Ureter (tissue), 1 donor: ENCODE results near the gene CCNH. TPM values are rescaled to one million over a fixed set of nuclear protein-coding genes. Genes with fewer than 3 reads are reported as not detected.

Source experiments
- DNase-seq: peaks from one replicate; pipeline ENCODE4 v3.0.0-alpha.2; 2020; ENCODE audit warnings: low spot score
- total RNA-seq: library from RNA; stranded (reverse); gene quantifications from one replicate; pipeline ENCODE4 v1.2.4, GENCODE V29; 2023
- donor health status: DM: yes; HTN: yes; CAD: no.

The CCNH gene
- total RNA-seq, 1 donor from 2014 or later, result 68.6 TPM

DNA sequence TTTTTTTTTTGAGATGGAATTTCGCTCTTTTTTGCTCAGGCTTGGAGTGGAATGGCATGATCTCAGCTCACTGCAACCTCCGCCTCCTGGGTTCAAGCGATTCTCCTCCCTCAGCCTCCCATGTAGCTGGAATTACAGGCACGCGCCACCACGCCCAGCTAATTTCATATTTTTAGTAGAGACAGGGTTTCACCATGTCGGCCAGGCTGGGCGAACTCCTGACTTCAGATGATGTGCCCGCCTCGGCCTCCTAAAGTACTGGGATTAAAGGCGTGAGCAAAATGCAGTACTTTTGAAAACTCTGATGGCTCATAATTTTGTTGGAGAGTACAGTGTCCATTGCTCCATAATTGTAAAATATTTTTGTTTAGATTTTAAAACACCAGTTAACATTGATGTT is 52.6 kb downstream of the CCNH start:
- DNase-seq, result no peak

DNA sequence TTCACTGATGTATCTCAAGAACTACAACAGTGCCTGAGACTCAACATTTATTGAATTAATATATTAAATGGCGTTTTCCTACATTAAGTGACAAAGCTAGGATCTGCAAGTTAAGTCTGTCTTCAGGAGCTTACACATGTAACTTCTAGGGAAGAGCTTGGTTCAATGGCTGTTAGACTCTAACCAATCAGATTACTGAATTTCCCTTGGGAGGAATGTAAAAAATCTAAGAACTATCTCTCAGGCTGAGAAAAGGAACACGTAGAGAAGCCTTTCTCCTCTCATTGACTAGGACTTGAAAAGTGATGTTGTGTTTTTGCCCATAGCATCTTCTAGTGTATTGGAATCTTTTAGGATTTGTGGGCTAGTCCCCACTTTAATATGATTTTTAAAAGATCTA is 53.6 kb downstream of the CCNH start:
- DNase-seq, result no peak

DNA sequence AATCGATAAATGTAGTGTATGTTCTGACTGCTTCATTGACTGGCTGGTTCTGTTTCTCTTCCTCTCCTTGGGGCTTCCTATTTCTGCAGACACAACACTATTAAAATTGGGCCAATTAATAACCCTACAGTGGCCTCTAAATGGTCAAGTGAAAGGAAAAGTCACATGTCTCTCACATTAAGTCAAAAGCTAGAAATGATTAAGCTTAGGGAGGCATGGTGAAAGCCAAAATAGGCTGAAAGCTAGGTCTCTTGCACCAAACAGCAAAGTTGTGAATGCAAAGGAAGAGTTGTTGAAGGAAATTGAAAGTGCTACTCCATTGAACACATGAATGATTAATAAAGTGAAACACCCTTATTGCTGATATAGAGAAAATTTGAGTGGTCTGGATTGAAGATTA is 58.2 kb downstream of the CCNH start:
- no peak for DNase-seq

DNA sequence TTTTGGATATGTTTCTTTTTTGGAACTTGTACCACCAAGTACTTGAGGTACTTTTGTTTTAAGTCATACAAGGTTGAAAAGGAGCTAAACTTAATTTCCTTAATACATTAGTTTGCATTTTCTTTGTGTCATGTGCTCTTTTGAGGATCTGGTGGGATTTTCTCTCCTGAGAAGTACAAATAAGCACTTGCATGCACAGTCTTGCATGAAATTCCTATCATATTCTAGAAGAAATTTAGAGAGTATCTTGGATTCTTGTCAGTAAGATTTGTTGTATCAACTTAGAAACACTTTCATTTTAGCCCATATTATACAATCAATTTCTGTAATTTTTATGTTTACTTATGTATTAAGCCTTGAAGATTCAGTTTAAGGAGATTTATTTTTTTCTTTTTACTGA is 64.9 kb downstream of the CCNH start:
- DNase-seq, result no peak

DNA sequence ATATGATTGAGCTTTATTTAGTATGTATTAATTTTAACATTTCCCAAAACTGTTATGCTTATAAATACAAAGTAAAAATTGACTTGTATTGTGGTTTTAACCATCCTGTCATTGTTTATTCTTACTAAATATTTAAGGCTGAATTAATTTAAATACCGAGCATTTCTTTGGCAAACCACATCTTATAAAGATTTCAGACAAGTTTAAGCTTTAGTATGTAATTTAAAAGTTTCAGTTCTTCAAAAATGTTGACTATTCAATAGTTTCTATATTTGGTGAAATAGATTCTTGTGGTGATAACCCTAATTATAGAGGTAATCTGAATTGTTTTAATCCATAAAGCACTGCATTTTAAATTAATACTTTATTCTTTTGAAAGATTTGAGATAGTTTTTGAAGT is 65.5 kb downstream of the CCNH start:
- no peak for DNase-seq

Other genes starting within 250 kb of the CCNH start
- 37.9 TPM for gene RASA1, start 145.0 kb downstream of the CCNH start, total RNA-seq